ENCODE data around the gene FOXN1. TPM values are rescaled to one million over a fixed set of nuclear protein-coding genes. Genes with fewer than 3 reads are reported as not detected.

Gene FOXN1
- total RNA-seq, 1 experiment from 2014 or later: not detected

- TF ChIP-seq CTCF (IDR thresholded peaks at IDR 0.05; ENCODE audit: unreplicated experiment): no peak
- Mint-ChIP-seq H3K27ac (ENCODE audit: unreplicated experiment) (peak overlapping the region; percentile 34), H3K4me1 (ENCODE audit: low read depth, unreplicated experiment) (peaks cover 36% of the 10 kb centered on the region), H3K27me3 (ENCODE audit: unreplicated experiment) (no peaks in the 10 kb centered on the region), H3K4me3 (ENCODE audit: low read depth, unreplicated experiment) (no peak overlapping the region), H3K9me3 (ENCODE audit: low read depth, unreplicated experiment) (no peaks in the 10 kb centered on the region), H3K36me3 (ENCODE audit: insufficient read depth, unreplicated experiment) (peaks cover 40% of the 10 kb centered on the region)
- no TSS peak for BruUV-seq (replicated peaks)
- CTCF ChIA-PET: interaction anchor here (0.6 kb wide), 1 partner anchor 24 kb away, joined by 7 read pairs; no protein-coding TSS in a partner anchor
- no peak for DNase-seq
- intact Hi-C loops (cut with micrococcal nuclease; ENCODE audit: unreplicated experiment): no loop called here
Observed at GRCh38 chr17:28567604-28568003, 61.5 kb downstream of the FOXN1 start.

DNA sequence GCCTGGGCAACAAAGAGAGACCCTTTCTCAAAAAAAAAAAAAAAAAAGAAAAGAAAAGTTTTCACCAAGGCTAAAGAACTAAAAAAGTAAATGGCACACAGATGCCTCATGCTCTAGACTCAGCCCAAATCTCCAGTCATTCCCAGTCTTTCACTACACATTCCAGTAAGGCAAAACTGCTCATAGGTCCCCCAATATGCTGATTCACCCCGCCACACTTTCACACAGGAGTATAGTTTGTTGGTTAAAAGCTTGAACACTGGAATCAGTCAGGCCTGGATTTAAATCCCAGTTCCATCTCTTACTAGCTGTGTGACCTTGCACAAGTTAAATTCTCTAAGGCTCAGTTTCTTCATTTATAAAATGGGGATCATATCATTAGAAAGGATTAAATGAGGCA lies 63.3 kb downstream of the FOXN1 start:
- Mint-ChIP-seq H3K4me1 (ENCODE audit: low read depth, unreplicated experiment) (peaks cover 30% of the 10 kb centered on the region), H3K36me3 (ENCODE audit: insufficient read depth, unreplicated experiment) (peaks cover 29% of the 10 kb centered on the region), H3K27me3 (ENCODE audit: unreplicated experiment) (no peaks in the 10 kb centered on the region), H3K27ac (ENCODE audit: unreplicated experiment) (no peak overlapping the region), H3K9me3 (ENCODE audit: low read depth, unreplicated experiment) (no peaks in the 10 kb centered on the region), H3K4me3 (ENCODE audit: low read depth, unreplicated experiment) (no peak overlapping the region)
- intact Hi-C loops (cut with micrococcal nuclease; ENCODE audit: unreplicated experiment): no loop called here
- no peak for DNase-seq
- TSS peak; percentile 54 for BruUV-seq (replicated peaks)
- CTCF ChIA-PET: interaction anchor here (0.5 to 1.0 kb wide), 3 partner anchors 18 to 1159 kb away, joined by 3 to 5 read pairs (median 3); no protein-coding TSS in a partner anchor
- TF ChIP-seq CTCF (IDR thresholded peaks at IDR 0.05; ENCODE audit: unreplicated experiment): no peak

GRCh38 chr17:28570716-28571360 lies 64.7 kb downstream of the FOXN1 start:
- intact Hi-C loops (cut with micrococcal nuclease; ENCODE audit: unreplicated experiment): no loop called here
- peak overlapping the region; percentile 83 for H3K27ac Mint-ChIP-seq (ENCODE audit: unreplicated experiment)
- H3K4me3 Mint-ChIP-seq (ENCODE audit: low read depth, unreplicated experiment): peak overlapping the region; percentile 90
- TF ChIP-seq CTCF (IDR thresholded peaks at IDR 0.05; ENCODE audit: unreplicated experiment): no peak
- H3K27me3 Mint-ChIP-seq (ENCODE audit: unreplicated experiment): no peaks in the 10 kb centered on the region
- no TSS peak for BruUV-seq (replicated peaks)
- CTCF ChIA-PET: interaction anchor here (0.6 kb wide), 1 partner anchor 39 kb away, joined by 7 read pairs; no protein-coding TSS in a partner anchor
- peaks cover 29% of the 10 kb centered on the region for H3K36me3 Mint-ChIP-seq (ENCODE audit: insufficient read depth, unreplicated experiment)
- H3K4me1 Mint-ChIP-seq (ENCODE audit: low read depth, unreplicated experiment): peaks cover 30% of the 10 kb centered on the region
- DNase-seq: peak; percentile 17
- no peaks in the 10 kb centered on the region for H3K9me3 Mint-ChIP-seq (ENCODE audit: low read depth, unreplicated experiment)

GRCh38 chr17:28571361-28572122 lies 65.4 kb downstream of the FOXN1 start, which contains the start of gene PIGS:
TSS of gene PIGS (minus strand) at chr17:28571524. CDS start at chr17:28571496, 28 bp downstream.
- Mint-ChIP-seq H3K9me3 (ENCODE audit: low read depth, unreplicated experiment) (no peaks in the 10 kb centered on the region), H3K27me3 (ENCODE audit: unreplicated experiment) (no peaks in the 10 kb centered on the region), H3K4me3 (ENCODE audit: low read depth, unreplicated experiment) (peak within 1 kb of the TSS; percentile 90), H3K27ac (ENCODE audit: unreplicated experiment) (peak within 1 kb of the TSS; percentile 83), H3K36me3 (ENCODE audit: insufficient read depth, unreplicated experiment) (peaks cover 29% of the 10 kb centered on the region), H3K4me1 (ENCODE audit: low read depth, unreplicated experiment) (peaks cover 30% of the 10 kb centered on the region)
- BruUV-seq (replicated peaks): no TSS peak
- CTCF ChIA-PET: interaction anchor here (0.6 to 0.7 kb wide), 2 partner anchors 38 to 112 kb away, joined by 3 to 7 read pairs; no protein-coding TSS in a partner anchor
- no peak for TF ChIP-seq CTCF (IDR thresholded peaks at IDR 0.05; ENCODE audit: unreplicated experiment)
- intact Hi-C loops (cut with micrococcal nuclease; ENCODE audit: unreplicated experiment): no loop called here
- DNase-seq: peak; percentile 95
